Measurements from ENCODE around the gene GRPR.

GRCh38 chrX:16136080-16136479, 12.7 kb downstream of the GRPR start:
- no peak for TF ChIP-seq CTCF (conservative IDR thresholded peaks at IDR 0.05 in 1 of 2, IDR thresholded peaks at IDR 0.05 in 1 of 2; ENCODE audit: low read depth in 1 of 2, low read length in 2 of 2)
- no peak for TF ChIP-seq EZH2 (IDR thresholded peaks at IDR 0.05; ENCODE audit: low read length, missing control alignments)
